ENCODE measurements around the gene NEK9.

GRCh38 chr14:75046275-75046674, 80.6 kb downstream of the NEK9 start:
- TF ChIP-seq CTCF (IDR thresholded peaks at IDR 0.05): no peak
- no peak for TF ChIP-seq POLR2AphosphoS5 (IDR thresholded peaks at IDR 0.05)
- TF ChIP-seq POLR2A (IDR thresholded peaks at IDR 0.05): no peak
- TF ChIP-seq EP300 (IDR thresholded peaks at IDR 0.05): no peak
